Activated naive CD8-positive, alpha-beta T cell treated with anti-CD3 and anti-CD28 coated beads for 36 hours (primary cell): ENCODE measurements around the gene FLOT2. TPM values are rescaled to one million over a fixed set of nuclear protein-coding genes. Genes with fewer than 3 reads are reported as not detected.
A peak's percentile ranks its signal among the peaks of the same experiment; 100 is the strongest.
"Not testable (repeated sequence)": the region's sequence is repeated elsewhere in the genome, so short reads cannot be mapped to it uniquely, and the experiment has no call there.

Experiments
- DNase-seq: peaks from one replicate; pipeline ENCODE4 v3.0.0; 2021
- H3K27ac Mint-ChIP-seq: one replicate; pipeline ENCODE4 v1.8.0; 2022; ENCODE audit warnings: mild to moderate bottlenecking, moderate library complexity, mixed read lengths
- H3K27me3 Mint-ChIP-seq: one replicate; pipeline ENCODE4 v1.8.0; 2022; ENCODE audit warnings: mild to moderate bottlenecking, mixed read lengths
- H3K36me3 Mint-ChIP-seq: one replicate; pipeline ENCODE4 v1.8.0; 2021; ENCODE audit warnings: mild to moderate bottlenecking, mixed read lengths
- H3K4me1 Mint-ChIP-seq: one replicate; pipeline ENCODE4 v1.8.0; 2021; ENCODE audit warnings: mixed read lengths
- H3K4me3 Mint-ChIP-seq: one replicate; pipeline ENCODE4 v1.8.0; 2022; ENCODE audit warnings: mild to moderate bottlenecking, moderate library complexity, mixed read lengths
- H3K9me3 Mint-ChIP-seq: one replicate; pipeline ENCODE4 v1.8.0; 2022; ENCODE audit warnings: mixed read lengths
- total RNA-seq, 2 experiments: library from RNA; stranded (reverse); gene quantifications; one replicate each; pipeline ENCODE4 v1.2.3, GENCODE V29; 2021

FLOT2 gene
- total RNA-seq, 2 experiments from 2014 or later, result 56.2 to 65.2 TPM

DNA sequence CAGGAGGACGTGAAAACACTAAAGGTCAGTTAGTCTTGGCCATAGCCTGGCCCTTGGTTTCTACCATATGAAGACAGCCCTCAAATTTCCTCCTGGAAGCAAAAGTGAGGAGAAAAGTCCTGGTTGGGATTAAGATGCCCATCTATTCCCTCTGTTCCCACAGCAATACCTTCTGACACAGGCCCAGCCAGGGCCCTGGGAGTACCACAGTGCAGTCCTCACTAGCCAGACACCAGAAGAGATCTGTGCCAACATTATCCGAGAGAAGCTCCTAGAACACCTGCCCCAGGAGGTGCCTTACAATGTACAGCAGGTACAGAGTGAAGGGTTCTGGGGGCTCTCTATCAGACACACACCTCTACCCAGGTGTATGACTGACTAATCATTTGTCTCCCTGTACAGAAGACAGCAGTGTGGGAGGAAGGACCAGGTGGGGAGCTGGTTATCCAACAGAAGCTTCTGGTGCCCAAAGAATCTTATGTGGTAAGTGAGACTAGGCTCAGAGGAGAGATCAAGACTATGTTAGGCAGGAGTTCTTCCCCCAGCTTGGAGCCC lies 38.7 kb downstream of the FLOT2 start:
- H3K9me3 Mint-ChIP-seq, result no peaks in the 10 kb centered on the region
- H3K4me3 Mint-ChIP-seq, result no peak overlapping the region
- DNase-seq, result no peak
- no peaks in the 10 kb centered on the region for H3K27me3 Mint-ChIP-seq
- peak overlapping the region; percentile 71 for H3K27ac Mint-ChIP-seq
- peaks cover 16% of the 10 kb centered on the region for H3K36me3 Mint-ChIP-seq
- H3K4me1 Mint-ChIP-seq, result peaks cover 18% of the 10 kb centered on the region

- peaks cover 16% of the 10 kb centered on the region for H3K36me3 Mint-ChIP-seq
- H3K9me3 Mint-ChIP-seq, result no peaks in the 10 kb centered on the region
- no peaks in the 10 kb centered on the region for H3K27me3 Mint-ChIP-seq
- H3K27ac Mint-ChIP-seq, result peak overlapping the region; percentile 71
- peak overlapping the region; percentile 30 for H3K4me3 Mint-ChIP-seq
- peaks cover 21% of the 10 kb centered on the region for H3K4me1 Mint-ChIP-seq
- no peak for DNase-seq
Observed at GRCh38 chr17:28857905-28858800, 39.4 kb downstream of the FLOT2 start.

- Mint-ChIP-seq H3K36me3 (peaks cover 12% of the 10 kb centered on the region), H3K4me1 (peaks cover 21% of the 10 kb centered on the region), H3K27me3 (no peaks in the 10 kb centered on the region), H3K4me3 (peak overlapping the region; percentile 84), H3K9me3 (no peaks in the 10 kb centered on the region), H3K27ac (peak overlapping the region; percentile 65)
- no peak for DNase-seq
Observed at GRCh38 chr17:28856028-28856574, 41.4 kb downstream of the FLOT2 start.

DNA sequence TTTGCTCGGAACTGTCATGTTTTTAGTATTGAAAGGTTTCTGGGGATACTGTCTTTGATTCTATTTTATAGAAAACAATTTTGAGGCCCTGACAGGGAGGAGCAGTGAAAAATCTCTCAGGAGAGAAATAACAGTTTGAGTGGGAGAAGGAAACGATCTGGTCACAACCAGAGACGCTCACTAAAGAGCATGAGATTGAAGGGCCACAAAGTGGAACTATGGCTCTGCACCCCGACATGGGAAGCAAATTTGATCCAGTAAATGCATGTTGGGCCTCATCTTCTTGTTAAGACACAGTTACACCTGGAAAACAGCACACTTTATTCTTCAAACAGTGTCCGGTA lies 42.2 kb downstream of the FLOT2 start:
- Mint-ChIP-seq H3K27me3 (no peaks in the 10 kb centered on the region), H3K4me1 (peaks cover 21% of the 10 kb centered on the region), H3K36me3 (peaks cover 12% of the 10 kb centered on the region), H3K4me3 (peak overlapping the region; percentile 84), H3K9me3 (no peaks in the 10 kb centered on the region), H3K27ac (peak overlapping the region; percentile 90)
- no peak for DNase-seq

GRCh38 chr17:28854457-28855335 lies 42.8 kb downstream of the FLOT2 start, which contains the start of gene ERAL1:
Gene ERAL1, plus strand, starts transcription at chr17:28855016. Its CDS starts 19 bp downstream, at chr17:28855035.
- Mint-ChIP-seq H3K4me3 (peak within 1 kb of the TSS; percentile 84), H3K27me3 (no peaks in the 10 kb centered on the region), H3K27ac (peak within 1 kb of the TSS; percentile 90), H3K9me3 (no peaks in the 10 kb centered on the region), H3K4me1 (peaks cover 21% of the 10 kb centered on the region), H3K36me3 (peaks cover 12% of the 10 kb centered on the region)
- peak; percentile 88 for DNase-seq

DNA sequence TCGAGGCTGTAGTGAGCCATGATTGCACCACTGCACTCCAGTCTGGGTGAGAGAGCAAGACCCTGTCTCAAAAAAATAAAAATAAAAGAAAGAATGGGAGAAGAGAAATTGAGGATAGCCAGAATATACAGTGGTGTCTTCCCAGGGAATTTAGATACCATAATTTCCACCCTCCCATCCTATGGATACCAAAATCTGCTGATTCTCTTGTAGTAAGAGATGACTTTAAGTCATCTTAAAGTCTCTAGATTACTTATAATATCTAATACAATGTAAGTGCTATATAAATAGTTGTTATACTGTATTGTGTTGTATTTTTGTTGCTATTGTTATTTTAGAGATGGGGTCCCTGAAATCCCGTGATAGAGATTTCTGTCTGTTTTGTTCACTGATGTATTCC lies 44.2 kb downstream of the FLOT2 start:
- Mint-ChIP-seq H3K27ac (no peak overlapping the region), H3K4me1 (peaks cover 26% of the 10 kb centered on the region), H3K36me3 (peaks cover 9% of the 10 kb centered on the region), H3K9me3 (no peaks in the 10 kb centered on the region), H3K4me3 (no peak overlapping the region), H3K27me3 (no peaks in the 10 kb centered on the region)
- no peak for DNase-seq

DNA sequence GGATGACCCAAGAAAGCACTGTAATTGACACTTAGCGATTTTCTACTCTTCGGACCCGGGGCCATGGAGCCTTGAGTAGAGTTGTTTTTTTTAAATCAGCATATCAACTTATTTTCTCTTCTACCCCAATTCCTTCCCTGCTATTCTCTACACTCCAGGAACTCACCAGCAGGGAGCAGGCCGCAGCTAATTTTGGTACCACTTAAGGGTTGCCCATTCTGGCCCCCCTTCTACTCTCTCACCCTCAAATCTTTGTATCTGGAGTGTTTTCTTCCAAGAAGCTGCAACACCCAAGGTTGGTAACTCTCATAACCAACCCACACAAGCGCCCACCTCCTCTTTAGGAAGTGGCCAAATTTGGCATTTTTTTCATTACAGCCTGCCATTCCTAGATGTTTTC lies 48.3 kb downstream of the FLOT2 start:
- Mint-ChIP-seq H3K4me1 (peaks cover 11% of the 10 kb centered on the region), H3K27ac (no peak overlapping the region), H3K27me3 (no peaks in the 10 kb centered on the region), H3K36me3 (no peaks in the 10 kb centered on the region), H3K4me3 (no peak overlapping the region), H3K9me3 (no peaks in the 10 kb centered on the region)
- no peak for DNase-seq

GRCh38 chr17:28848667-28849066 lies 48.9 kb downstream of the FLOT2 start:
- not testable (repeated sequence) for H3K36me3 Mint-ChIP-seq, H3K4me3 Mint-ChIP-seq, H3K27ac Mint-ChIP-seq, H3K4me1 Mint-ChIP-seq, H3K9me3 Mint-ChIP-seq, H3K27me3 Mint-ChIP-seq
- peak; percentile 53 for DNase-seq

DNA sequence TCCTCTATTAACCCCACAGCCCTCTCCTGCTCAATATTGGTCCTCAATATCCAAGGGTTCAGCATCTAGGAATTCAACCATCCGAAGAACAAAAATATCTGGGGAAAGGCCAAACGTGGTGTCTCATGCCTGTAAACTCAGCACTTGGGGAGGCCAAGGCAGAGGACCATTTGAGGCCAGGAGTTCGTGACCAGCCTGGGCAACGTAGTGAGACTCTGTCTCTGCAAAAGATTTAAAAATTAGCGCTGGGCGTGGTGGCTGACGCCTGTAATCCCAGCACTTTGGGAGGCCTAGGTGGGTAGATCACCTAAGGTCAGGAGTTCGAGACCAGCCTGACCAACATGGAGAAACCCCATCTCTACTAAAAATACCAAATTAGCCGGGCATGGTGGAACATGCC lies 50.8 kb downstream of the FLOT2 start:
- H3K9me3 Mint-ChIP-seq, H3K27ac Mint-ChIP-seq, H3K27me3 Mint-ChIP-seq, H3K36me3 Mint-ChIP-seq, DNase-seq, H3K4me3 Mint-ChIP-seq, H3K4me1 Mint-ChIP-seq: not testable (repeated sequence)

DNA sequence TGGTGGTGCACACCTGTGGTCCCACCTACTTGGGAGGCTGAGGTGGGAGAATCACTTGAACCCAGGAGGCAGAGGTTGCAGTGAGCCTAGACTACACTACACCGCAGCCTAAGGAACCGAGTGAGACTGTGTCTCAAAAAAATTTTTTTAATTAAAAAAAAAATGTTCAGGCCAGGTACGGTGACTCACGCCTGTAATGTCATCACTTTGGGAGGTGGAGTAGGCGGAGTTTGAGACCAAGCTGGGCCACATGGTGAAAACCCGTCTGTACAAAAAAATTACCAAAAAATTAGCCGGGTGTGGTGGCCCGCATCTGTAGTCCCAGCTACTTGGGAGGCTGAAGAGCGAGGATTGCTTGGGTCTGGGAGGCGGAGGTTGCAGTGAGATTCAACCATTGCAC lies 51.3 kb downstream of the FLOT2 start:
- DNase-seq, result no peak
- no peak overlapping the region for H3K27ac Mint-ChIP-seq
- H3K4me1 Mint-ChIP-seq, result peaks cover 11% of the 10 kb centered on the region
- no peak overlapping the region for H3K4me3 Mint-ChIP-seq
- H3K27me3 Mint-ChIP-seq, result no peaks in the 10 kb centered on the region
- no peaks in the 10 kb centered on the region for H3K9me3 Mint-ChIP-seq
- H3K36me3 Mint-ChIP-seq, result peaks cover 2% of the 10 kb centered on the region

GRCh38 chr17:28843816-28844148 lies 53.8 kb downstream of the FLOT2 start:
- Mint-ChIP-seq H3K9me3 (no peaks in the 10 kb centered on the region), H3K27ac (no peak overlapping the region), H3K36me3 (peaks cover 4% of the 10 kb centered on the region), H3K4me3 (peak overlapping the region; percentile 43), H3K4me1 (peaks cover 17% of the 10 kb centered on the region), H3K27me3 (no peaks in the 10 kb centered on the region)
- DNase-seq, result no peak

GRCh38 chr17:28842282-28843012 lies 55.1 kb downstream of the FLOT2 start, which contains the start of gene FAM222B:
Gene FAM222B, minus strand, starts transcription at chr17:28842790. Its CDS starts 76,123 bp downstream, at chr17:28766667.
- Mint-ChIP-seq H3K9me3 (no peaks in the 10 kb centered on the region), H3K27me3 (no peaks in the 10 kb centered on the region), H3K27ac (peak within 1 kb of the TSS; percentile 96), H3K36me3 (peaks cover 4% of the 10 kb centered on the region), H3K4me1 (peaks cover 15% of the 10 kb centered on the region), H3K4me3 (peak within 1 kb of the TSS; percentile 99)
- DNase-seq, result peak; percentile 94

DNA sequence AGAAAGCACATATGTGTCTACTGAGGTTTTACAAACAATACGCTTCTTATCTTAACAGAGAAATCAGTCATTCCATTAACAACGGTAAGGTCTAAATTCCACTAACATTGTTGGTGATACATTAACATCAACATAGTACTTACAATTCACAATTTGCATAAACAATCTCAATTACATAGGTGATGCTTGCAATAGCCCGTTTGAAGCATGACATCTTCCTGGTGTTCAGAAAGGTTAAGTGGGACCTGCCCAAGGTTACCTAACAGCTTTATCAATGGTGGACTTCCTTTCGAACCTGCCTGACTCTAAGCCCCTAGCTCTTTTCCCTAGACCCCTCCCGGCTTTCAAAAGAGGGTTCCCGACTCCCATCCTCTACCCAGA lies 55.6 kb downstream of the FLOT2 start:
- no peak for DNase-seq
- H3K9me3 Mint-ChIP-seq, result no peaks in the 10 kb centered on the region
- H3K4me1 Mint-ChIP-seq, result peaks cover 15% of the 10 kb centered on the region
- H3K27ac Mint-ChIP-seq, result peak overlapping the region; percentile 96
- H3K36me3 Mint-ChIP-seq, result peaks cover 4% of the 10 kb centered on the region
- peak overlapping the region; percentile 99 for H3K4me3 Mint-ChIP-seq
- no peaks in the 10 kb centered on the region for H3K27me3 Mint-ChIP-seq

- no peaks in the 10 kb centered on the region for H3K9me3 Mint-ChIP-seq
- H3K27ac Mint-ChIP-seq, result peak overlapping the region; percentile 66
- H3K4me3 Mint-ChIP-seq, result no peak overlapping the region
- no peak for DNase-seq
- peaks cover 6% of the 10 kb centered on the region for H3K36me3 Mint-ChIP-seq
- H3K27me3 Mint-ChIP-seq, result no peaks in the 10 kb centered on the region
- peaks cover 15% of the 10 kb centered on the region for H3K4me1 Mint-ChIP-seq
Observed at GRCh38 chr17:28839221-28839620, 58.3 kb downstream of the FLOT2 start.
